Kasumi-1 (cell line): ENCODE data around the gene ARVCF.

Source experiments
- DNase-seq, 2 experiments: peaks; one replicate each; lab custom pipeline; 2025; lab: John Stamatoyannopoulos, UW

Gene ARVCF

GRCh38 chr22:20053407-20054033 lies 36.9 kb upstream of the ARVCF start:
- no peak for DNase-seq

- DNase-seq = no peak
Observed at GRCh38 chr22:20052309-20053259, 36.0 kb upstream of the ARVCF start.

GRCh38 chr22:20051927-20052308 lies 35.3 kb upstream of the ARVCF start:
- no peak for DNase-seq

GRCh38 chr22:20046730-20047129 lies 30.1 kb upstream of the ARVCF start:
- DNase-seq = no peak

GRCh38 chr22:20044495-20045151 lies 28.0 kb upstream of the ARVCF start:
- no peak for DNase-seq

- no peak for DNase-seq
Observed at GRCh38 chr22:20043997-20044342, 27.3 kb upstream of the ARVCF start.

- DNase-seq = no peak
Observed at GRCh38 chr22:20043057-20043996, 26.7 kb upstream of the ARVCF start.

GRCh38 chr22:20040327-20041200 lies 23.9 kb upstream of the ARVCF start:
- DNase-seq = no peak

GRCh38 chr22:20039683-20040325 lies 23.2 kb upstream of the ARVCF start:
- no peak for DNase-seq

GRCh38 chr22:20038574-20038973 lies 22.0 kb upstream of the ARVCF start:
- DNase-seq = no peak

- peak; percentile 54 to 71 for DNase-seq
Observed at GRCh38 chr22:20037419-20037818, 20.8 kb upstream of the ARVCF start.

GRCh38 chr22:20036535-20037392 lies 20.1 kb upstream of the ARVCF start:
- no peak for DNase-seq

GRCh38 chr22:20036084-20036482 lies 19.5 kb upstream of the ARVCF start:
- no peak for DNase-seq

- DNase-seq = no peak
Observed at GRCh38 chr22:20035375-20036083, 18.9 kb upstream of the ARVCF start.

- no peak for DNase-seq
Observed at GRCh38 chr22:20034143-20034542, 17.5 kb upstream of the ARVCF start.

- no peak for DNase-seq
Observed at GRCh38 chr22:20033045-20033706, 16.6 kb upstream of the ARVCF start.

- no peak for DNase-seq
Observed at GRCh38 chr22:20032407-20032991, 15.9 kb upstream of the ARVCF start.
